Activated CD8-positive, alpha-beta memory T cell treated with anti-CD3 and anti-CD28 coated beads, Interleukin-2, amount 50 U/mL, for 48 hours (primary cell): ENCODE measurements around the gene LGR6.

Experiments used
- DNase-seq: peaks from one replicate; pipeline ENCODE4 v3.0.0-alpha.2; 2020

LGR6 gene

DNA sequence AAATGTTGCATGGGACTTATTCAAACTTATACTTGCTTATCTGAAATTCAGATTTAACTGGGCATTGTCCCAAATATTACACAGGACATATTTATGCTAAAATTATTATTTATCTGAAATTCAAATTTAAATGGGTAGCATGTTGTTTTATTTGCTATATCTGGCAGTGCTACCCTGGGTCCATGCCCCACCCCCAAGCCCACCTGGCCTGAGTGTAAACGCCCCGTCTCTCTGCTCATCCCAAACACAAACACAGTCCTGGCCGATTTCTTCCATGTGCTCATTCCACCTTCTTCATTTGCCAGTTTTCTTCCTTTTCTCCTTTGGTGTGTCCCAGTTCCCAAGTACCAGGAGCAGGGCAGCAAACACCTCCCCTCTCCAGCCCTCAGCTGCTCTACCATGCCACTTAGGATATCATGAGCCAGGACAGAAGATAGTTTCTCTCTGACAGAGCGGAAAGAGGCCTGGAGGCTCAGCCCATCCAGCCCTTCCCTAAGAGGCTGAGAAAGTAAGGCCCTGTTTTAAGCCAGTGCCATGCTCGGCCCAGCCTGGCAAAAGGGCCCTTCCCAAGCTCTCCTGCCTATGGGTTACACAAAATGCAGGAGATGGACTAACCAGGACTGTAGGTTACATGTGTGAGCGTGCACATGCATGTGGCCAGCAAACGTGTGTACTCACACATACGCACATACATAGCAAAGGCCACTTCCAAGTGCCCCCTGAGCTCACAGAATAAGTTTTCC, 78.7 kb downstream of the LGR6 start:
- DNase-seq: peak; percentile 39

- peak; percentile 58 for DNase-seq
These were observed 81.0 kb downstream of the LGR6 start for GRCh38 chr1:202274611-202275010.

GRCh38 chr1:202275061-202275770, 81.6 kb downstream of the LGR6 start:
- peak; percentile 12 for DNase-seq

- peak; percentile 37 for DNase-seq
These were observed 82.6 kb downstream of the LGR6 start for GRCh38 chr1:202276081-202276715.

DNA sequence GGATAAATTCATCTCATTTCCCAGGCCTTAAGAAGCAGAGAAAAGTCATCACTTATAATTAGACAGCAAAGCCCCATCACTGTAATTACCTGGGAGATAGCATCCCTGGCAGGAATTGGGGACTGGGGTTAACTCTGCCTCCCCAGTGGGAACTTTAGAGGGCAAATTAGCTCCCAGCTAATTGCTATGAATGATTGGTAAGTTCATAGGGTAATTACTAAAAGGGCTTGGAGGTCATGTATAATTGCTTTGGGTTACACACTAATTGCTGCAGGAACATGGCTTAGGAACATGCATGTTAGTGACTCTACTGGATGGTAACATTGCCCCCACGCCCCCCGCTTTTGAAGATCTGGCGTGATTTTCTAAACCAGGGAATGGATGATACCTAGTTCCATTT, 83.3 kb downstream of the LGR6 start:
- peak; percentile 3 for DNase-seq

DNA sequence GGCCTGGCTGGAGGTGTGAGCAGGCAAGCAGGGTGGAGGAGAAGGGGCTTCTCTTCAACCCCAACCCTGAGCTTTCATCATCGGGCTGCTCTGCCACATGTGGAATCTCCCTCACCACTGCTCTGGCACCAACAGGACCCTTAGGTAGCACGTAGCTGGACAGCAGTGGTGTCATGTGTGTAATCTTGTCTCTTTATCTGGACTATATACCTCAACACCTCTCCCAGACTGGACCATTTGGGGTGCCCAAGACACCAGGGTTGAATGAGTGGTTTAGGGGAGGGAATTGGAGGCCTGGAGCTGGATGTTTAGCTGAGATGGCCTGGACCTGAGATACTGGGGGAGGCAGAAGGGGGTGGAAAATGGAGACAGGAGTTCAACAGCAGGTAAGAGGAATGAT, 85.2 kb downstream of the LGR6 start:
- no peak for DNase-seq

DNA sequence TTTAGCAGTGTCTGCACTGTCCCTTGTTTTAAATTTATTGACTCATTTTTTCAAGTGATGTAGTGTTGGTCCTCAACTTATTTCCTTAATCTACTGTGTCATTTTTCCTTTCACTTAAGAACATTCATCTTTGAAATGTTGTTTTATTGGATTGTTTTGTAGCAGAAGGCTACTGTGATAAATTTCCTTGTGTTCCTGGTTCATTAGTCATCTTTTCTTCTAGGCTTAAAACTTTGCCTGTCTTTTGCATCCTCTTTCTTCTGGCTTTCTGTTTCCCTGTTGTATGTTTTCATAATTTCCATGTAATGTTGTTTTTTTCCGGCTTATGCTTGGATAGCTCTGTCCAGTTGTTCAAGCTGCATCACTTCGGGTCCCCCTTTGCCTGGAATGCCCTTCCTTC, 86.2 kb downstream of the LGR6 start:
- DNase-seq: no peak

- no peak for DNase-seq
These were observed 87.0 kb downstream of the LGR6 start for GRCh38 chr1:202280595-202280994.

DNA sequence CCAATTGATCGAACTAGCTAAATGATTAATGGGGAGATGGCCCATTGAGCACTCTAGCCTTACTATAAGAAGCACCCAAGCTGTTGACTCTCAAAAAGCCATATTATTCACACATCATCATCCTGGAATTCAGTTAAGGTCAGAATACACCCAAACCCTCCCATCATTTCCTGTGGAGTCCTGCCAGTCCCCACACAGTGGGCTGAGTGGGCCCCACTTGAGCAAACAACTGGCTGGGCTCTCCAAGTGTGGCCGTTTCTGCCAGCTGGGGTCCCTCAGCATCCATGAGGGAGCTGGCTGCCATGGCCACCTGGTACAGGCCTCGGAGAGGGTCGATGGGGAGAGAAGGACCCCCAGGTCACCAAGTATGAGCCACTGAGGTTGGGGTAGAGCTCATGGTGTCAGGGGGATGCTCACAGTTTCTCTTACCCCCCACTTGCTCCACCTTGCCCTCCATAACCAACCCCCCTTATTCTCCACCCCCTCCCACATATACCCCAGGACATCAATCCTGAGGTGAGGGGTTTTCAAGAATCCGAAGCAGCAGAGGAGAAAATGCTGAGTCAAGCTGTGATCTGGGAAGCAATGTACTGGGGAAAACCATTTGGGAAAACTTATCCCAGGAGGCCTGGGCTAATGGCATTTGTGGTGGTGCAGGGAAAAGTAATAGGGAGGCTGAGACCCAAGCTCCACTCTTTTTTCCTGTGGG, 87.9 kb downstream of the LGR6 start:
- DNase-seq: no peak

GRCh38 chr1:202282025-202282371, 88.4 kb downstream of the LGR6 start:
- no peak for DNase-seq

- DNase-seq: no peak
These were observed 89.1 kb downstream of the LGR6 start for GRCh38 chr1:202282596-202283283.

GRCh38 chr1:202283379-202283844, 89.8 kb downstream of the LGR6 start:
- no peak for DNase-seq

DNA sequence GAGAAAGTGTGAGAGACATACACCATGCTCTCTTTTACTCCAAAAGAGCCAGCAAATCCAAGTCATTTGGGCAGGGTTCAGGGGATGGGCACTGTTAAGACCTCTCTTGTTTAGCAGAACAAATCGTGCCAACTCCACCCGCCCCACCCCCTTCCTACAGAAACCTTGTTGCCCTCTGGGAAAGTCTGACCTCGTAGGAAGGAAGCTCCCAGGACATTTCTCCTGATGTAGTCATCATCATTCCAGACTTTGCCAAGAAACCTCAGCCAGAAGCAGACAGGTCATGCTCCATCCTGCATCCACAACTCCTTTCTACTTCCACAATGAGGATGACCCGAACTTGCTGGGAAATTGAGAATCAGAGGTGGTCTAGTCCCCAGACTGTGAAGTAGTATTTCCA, 90.4 kb downstream of the LGR6 start:
- DNase-seq: no peak

GRCh38 chr1:202285908-202286307, 92.3 kb downstream of the LGR6 start:
- DNase-seq: no peak

DNA sequence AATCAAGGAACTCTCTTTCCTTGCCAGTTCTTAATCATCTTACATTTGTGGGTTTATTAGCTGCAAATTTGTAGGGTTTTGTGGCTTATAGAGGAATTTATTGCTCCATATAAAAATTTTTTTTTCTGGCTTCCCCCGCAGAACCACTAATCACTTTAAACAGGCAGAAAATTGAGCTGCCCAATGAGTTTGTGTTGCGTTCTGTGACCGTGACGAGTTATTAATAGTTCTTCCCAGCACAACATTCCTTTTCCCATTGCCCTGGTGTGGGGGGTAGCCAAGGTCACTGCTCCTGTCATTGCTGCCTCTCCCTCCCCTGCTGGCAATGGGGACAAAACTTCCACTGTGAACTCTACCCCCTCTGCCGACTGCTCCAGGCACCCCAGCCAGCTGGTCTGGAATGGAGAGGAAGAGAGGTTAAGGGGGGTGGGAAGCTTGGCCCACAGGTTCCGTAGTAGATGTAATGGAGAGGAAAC, 93.1 kb downstream of the LGR6 start:
- DNase-seq: no peak

GRCh38 chr1:202287196-202287595, 93.6 kb downstream of the LGR6 start:
- no peak for DNase-seq

DNA sequence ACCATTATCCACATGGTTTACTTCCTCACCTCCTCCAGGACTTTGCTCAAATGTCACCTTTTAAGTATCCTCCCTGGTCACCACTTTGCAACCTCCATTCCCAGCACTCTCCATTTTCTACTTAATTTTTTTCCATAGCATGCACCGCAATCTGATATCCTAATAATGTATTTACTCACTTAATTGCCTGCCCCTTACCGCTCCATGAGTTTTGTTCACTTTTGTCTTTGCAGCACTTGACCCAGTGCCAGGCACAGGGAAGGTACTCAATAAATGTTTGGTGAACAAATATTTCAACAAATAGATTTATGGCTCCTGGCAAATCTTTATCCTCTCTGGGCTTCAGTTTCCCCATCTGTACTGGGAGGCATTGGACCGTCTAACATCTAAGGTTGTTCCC, 94.6 kb downstream of the LGR6 start:
- no peak for DNase-seq

- DNase-seq: no peak
These were observed 95.4 kb downstream of the LGR6 start for GRCh38 chr1:202289009-202289408.

- no peak for DNase-seq
These were observed 97.4 kb downstream of the LGR6 start for GRCh38 chr1:202291001-202291400.

GRCh38 chr1:202291961-202292712, 98.5 kb downstream of the LGR6 start:
- DNase-seq: no peak

DNA sequence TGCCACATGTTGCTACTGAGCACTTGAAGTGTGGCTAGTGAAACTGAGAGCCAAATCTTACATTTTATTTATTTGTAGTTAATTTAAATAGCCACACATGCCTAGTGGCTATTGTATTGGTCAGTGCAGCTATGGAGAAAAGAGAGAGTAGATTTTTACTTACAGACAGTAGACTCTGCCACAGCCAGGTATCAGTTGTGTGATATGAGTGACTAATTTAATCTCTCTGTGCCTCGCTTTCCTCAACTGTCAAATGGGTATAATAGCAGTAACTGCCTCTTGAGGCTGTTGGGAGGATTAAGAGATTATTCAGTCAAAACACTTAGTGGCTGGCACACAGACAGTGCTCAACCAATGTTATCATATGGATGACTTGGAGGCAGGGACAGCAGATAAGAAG, 99.2 kb downstream of the LGR6 start:
- no peak for DNase-seq

- DNase-seq: no peak
These were observed 100.0 kb downstream of the LGR6 start for GRCh38 chr1:202293569-202293968.
